Neural cell (in vitro differentiated cells): ENCODE results near the gene LZTR1. TPM values are rescaled to one million over a fixed set of nuclear protein-coding genes. Genes with fewer than 3 reads are reported as not detected.

Experiments
- H2AFZ ChIP-seq: fragments of 200-600, 300-800 bp; sonication (generic), shearing (Covaris generic); 2 replicates; pipeline ENCODE4 v1.6.0; 2014; ENCODE audit warnings: low read depth, mild to moderate bottlenecking, antibody characterized with exemption, low read length, moderate library complexity
- H3F3A ChIP-seq: fragments of 200-600 bp; shearing (Covaris generic); 2 replicates; pipeline ENCODE4 v1.6.1; 2016; ENCODE audit warnings: mild to moderate bottlenecking, moderate library complexity, mixed read lengths, antibody characterized with exemption, low read length; ENCODE audit not compliant: insufficient read depth, poor library complexity, severe bottlenecking
- H3K27ac ChIP-seq: fragments of 200-600, 300-800 bp; sonication (generic), shearing (Covaris generic); 2 replicates; pipeline ENCODE4 v1.5.1; 2014; ENCODE audit warnings: mild to moderate bottlenecking, low read length, moderate library complexity
- H3K27me3 ChIP-seq: fragments of 300-800, 200-600 bp; sonication (generic), shearing (Covaris generic); 2 replicates; pipeline ENCODE4 v1.6.0; 2014; ENCODE audit warnings: mild to moderate bottlenecking, low read depth, low read length, moderate library complexity; ENCODE audit not compliant: insufficient read depth
- H3K36me3 ChIP-seq: fragments of 300-800, 200-600 bp; sonication (generic), shearing (Covaris generic); 2 replicates; pipeline ENCODE4 v1.5.1; 2014; ENCODE audit warnings: mild to moderate bottlenecking, antibody characterized with exemption, low read length, moderate library complexity; ENCODE audit not compliant: insufficient read depth
- H3K4me2 ChIP-seq: fragments of 300-800, 200-600 bp; sonication (generic), shearing (Covaris generic); 2 replicates; pipeline ENCODE4 v1.6.0; 2014; ENCODE audit warnings: mild to moderate bottlenecking, low read length
- H3K4me3 ChIP-seq: fragments of 300-800, 200-600 bp; sonication (generic), shearing (Covaris generic); 2 replicates; pipeline ENCODE4 v1.5.1; 2014; ENCODE audit warnings: mild to moderate bottlenecking, low read length, moderate library complexity
- H3K79me2 ChIP-seq: fragments of 200-600 bp; shearing (Covaris generic); replicated peaks from 2 replicates; pipeline ENCODE4 v1.6.0; 2014; ENCODE audit warnings: mild to moderate bottlenecking, low read length, moderate library complexity; ENCODE audit not compliant: insufficient read depth
- H3K9ac ChIP-seq: fragments of 300-800, 200-600 bp; sonication (generic), shearing (Covaris generic); 2 replicates; pipeline ENCODE4 v1.6.1; 2016; ENCODE audit warnings: mild to moderate bottlenecking, low read length, mixed read lengths
- H3K9me2 ChIP-seq: fragments of 200-600 bp; shearing (Covaris generic); 2 replicates; pipeline ENCODE4 v1.6.1; 2016; ENCODE audit warnings: mild to moderate bottlenecking, low read length, mixed read lengths; ENCODE audit not compliant: insufficient read depth
- H3K9me3 ChIP-seq: fragments of 200-600, 300-800 bp; sonication (generic), shearing (Covaris generic); 2 replicates; pipeline ENCODE4 v1.6.1; 2016; ENCODE audit warnings: mild to moderate bottlenecking, mixed run types, low read length, moderate library complexity, mixed read lengths
- H4K20me1 ChIP-seq: fragments of 200-600 bp; shearing (Covaris generic); 2 replicates; pipeline ENCODE4 v1.6.1; 2016; ENCODE audit warnings: mild to moderate bottlenecking, mixed run types; ENCODE audit not compliant: insufficient read depth
- EP300 ChIP-seq: fragments of 450-650 bp; conservative IDR thresholded peaks from 2 replicates; pipeline ENCODE4 v1.6.1; 2014; ENCODE audit warnings: antibody characterized with exemption, mild to moderate bottlenecking, moderate library complexity; ENCODE audit not compliant: poor library complexity, severe bottlenecking
- EZH2 ChIP-seq: fragments of 200-600, 300-800 bp; shearing (Covaris generic), sonication (generic); IDR thresholded peaks from 2 replicates; pipeline ENCODE4 v1.6.1; 2014; ENCODE audit warnings: antibody characterized with exemption, low read length, borderline replicate concordance, mild to moderate bottlenecking; ENCODE audit not compliant: insufficient read depth, poor library complexity, severe bottlenecking
- MXI1 ChIP-seq: fragments of 450-650 bp; conservative IDR thresholded peaks from 2 replicates; pipeline ENCODE4 v1.6.1; 2014; ENCODE audit warnings: antibody characterized with exemption, mild to moderate bottlenecking; ENCODE audit not compliant: poor library complexity, severe bottlenecking
- POLR2AphosphoS5 ChIP-seq: IDR thresholded peaks from 2 replicates; pipeline ENCODE4 v1.6.1; 2012
- RAD21 ChIP-seq: fragments of 450-650 bp; conservative IDR thresholded peaks from 2 replicates; pipeline ENCODE4 v1.6.1; 2014; ENCODE audit warnings: antibody characterized with exemption, mild to moderate bottlenecking, moderate library complexity
- SMC3 ChIP-seq: fragments of 450-650 bp; conservative IDR thresholded peaks from 2 replicates; pipeline ENCODE4 v1.6.1; 2014; ENCODE audit warnings: antibody characterized with exemption, mild to moderate bottlenecking, moderate library complexity; ENCODE audit not compliant: poor library complexity
- TAF1 ChIP-seq: IDR thresholded peaks from 2 replicates; pipeline ENCODE4 v1.6.1; 2012; ENCODE audit warnings: low read depth
- polyA plus RNA-seq: library from polyadenylated mRNA; depleted of rRNA; stranded (reverse); fragments of >200 nt; gene quantifications from 2 replicates; pipeline ENCODE4 v1.2.3, GENCODE V29; 2014
- TF ChIP-seq, protein P1 (sequence below): IDR thresholded peaks from 2 replicates; pipeline ENCODE4 v1.6.1; 2012; ENCODE audit warnings: borderline replicate concordance
- TF ChIP-seq, protein P2 (sequence below): fragments of 450-650 bp; IDR thresholded peaks from 2 replicates; pipeline ENCODE4 v1.5.1; 2014; ENCODE audit warnings: antibody characterized with exemption, mild to moderate bottlenecking, moderate library complexity; ENCODE audit not compliant: poor library complexity, severe bottlenecking

Gene LZTR1
- polyA plus RNA-seq, 1 donor from 2014 or later = 114 TPM

DNA sequence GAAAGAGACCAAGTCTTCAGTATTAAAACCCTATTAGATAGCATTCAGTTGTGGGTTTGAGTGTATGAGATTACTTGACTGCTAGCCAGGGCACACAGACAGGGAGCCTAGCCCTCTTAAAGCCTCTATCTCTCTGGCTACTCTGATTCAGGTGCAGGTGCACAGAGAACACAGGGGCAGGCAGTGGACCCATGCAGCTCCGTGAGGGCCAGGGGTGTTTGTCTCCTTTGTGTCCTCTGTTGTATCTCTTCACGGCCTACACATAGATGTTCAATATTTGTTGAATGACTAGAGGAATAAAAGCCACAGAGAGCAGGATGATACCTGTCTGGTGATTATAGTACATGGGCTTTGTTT is 36.5 kb upstream of the LZTR1 start:
- Histone ChIP-seq H3K27ac (no peak overlapping the region), H2AFZ (no peak overlapping the region), H3K36me3 (peaks cover 4% of the 10 kb centered on the region), H3K4me2 (no peak overlapping the region), H3K4me3 (no peak overlapping the region), H4K20me1 (peaks cover 7% of the 10 kb centered on the region), H3K9ac (no peak overlapping the region), H3K9me3 (no peaks in the 10 kb centered on the region), H3K27me3 (no peaks in the 10 kb centered on the region), H3F3A (no peaks in the 10 kb centered on the region), H3K79me2 (peaks cover 76% of the 10 kb centered on the region), H3K9me2 (no peaks in the 10 kb centered on the region)
- TF ChIP-seq EP300 (no peak), TAF1 (no peak), EZH2 (no peak), RAD21 (no peak)

DNA sequence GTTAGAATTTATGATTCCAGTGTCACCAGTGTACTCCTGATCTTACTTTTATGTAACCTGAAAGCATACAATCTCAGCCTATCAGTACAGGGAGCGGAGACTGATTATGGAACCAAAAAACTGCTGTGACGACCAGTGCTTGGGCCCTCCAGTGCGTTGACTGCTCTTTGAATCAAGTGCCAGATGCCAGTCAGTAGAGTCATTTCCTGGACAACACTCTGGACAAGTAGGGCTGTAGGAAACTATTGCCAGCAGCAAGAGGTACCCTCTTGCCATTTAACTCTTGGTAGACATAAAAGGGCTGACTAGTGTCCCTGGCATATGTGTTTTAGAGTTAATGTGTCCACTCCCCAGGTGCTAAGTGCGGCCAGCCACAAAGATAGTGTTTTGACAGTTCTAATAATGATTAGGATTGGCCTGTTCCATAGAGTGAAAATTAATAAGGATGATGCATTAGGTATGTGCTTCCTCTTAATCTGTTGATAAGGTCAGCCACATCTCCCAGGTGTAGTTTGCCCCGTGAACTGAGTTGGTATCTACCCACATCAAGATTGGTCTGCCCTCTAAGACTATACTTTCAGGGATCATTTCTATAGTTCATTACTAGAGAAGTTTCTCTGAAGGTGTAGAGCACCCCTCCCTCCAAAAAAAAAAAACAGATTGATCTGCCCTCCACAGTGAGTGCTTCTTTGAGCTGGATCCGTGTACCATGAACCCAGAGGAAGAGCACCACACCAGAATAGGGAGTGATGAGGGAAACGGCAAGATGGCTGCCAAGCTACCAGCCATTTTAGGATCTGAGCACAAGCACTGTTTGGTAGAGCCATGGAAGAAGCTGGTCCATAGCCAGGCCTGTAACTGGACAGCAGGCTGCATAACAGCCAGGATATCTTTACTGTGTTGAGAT is 35.8 kb upstream of the LZTR1 start:
- TF ChIP-seq EP300 = no peak
- no peak for TF ChIP-seq SMC3
- no peak for TF ChIP-seq MXI1
- no peak for TF ChIP-seq POLR2AphosphoS5
- H2AFZ ChIP-seq = no peak overlapping the region
- H3K27me3 ChIP-seq = no peaks in the 10 kb centered on the region
- peaks cover 69% of the 10 kb centered on the region for H3K79me2 ChIP-seq
- no peak overlapping the region for H3K9ac ChIP-seq
- no peak overlapping the region for H3K27ac ChIP-seq
- no peak overlapping the region for H3K4me2 ChIP-seq
- H3F3A ChIP-seq = no peaks in the 10 kb centered on the region
- no peaks in the 10 kb centered on the region for H3K9me2 ChIP-seq
- H4K20me1 ChIP-seq = no peaks in the 10 kb centered on the region
- peaks cover 10% of the 10 kb centered on the region for H3K36me3 ChIP-seq
- no peaks in the 10 kb centered on the region for H3K9me3 ChIP-seq
- H3K4me3 ChIP-seq = no peak overlapping the region

DNA sequence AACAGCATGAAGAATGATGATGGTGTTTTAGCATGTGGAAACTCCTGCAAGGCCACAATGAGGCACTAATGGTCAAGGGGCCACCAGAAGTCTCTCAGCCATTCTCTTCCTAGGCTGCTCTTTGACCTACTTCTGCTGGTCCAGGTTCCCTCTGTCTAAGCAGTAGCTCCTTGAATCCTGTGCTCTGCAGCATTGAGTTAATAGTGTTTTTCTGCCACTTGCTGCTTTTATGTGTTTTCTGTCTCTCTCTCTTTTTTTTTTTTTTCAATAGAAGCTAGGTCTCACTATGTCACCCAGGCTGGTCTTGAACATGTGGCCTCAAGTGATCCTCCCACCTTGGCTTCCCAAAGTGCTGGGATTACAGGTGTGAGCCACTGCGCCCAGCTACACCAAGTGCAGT is 35.1 kb upstream of the LZTR1 start:
- Histone ChIP-seq H3K9me2 (no peaks in the 10 kb centered on the region), H3K27me3 (no peaks in the 10 kb centered on the region), H4K20me1 (no peaks in the 10 kb centered on the region), H3K4me2 (no peak overlapping the region), H3K79me2 (peaks cover 64% of the 10 kb centered on the region), H3F3A (no peaks in the 10 kb centered on the region), H3K4me3 (no peak overlapping the region), H3K9me3 (no peaks in the 10 kb centered on the region), H2AFZ (no peak overlapping the region), H3K9ac (no peak overlapping the region), H3K27ac (no peak overlapping the region), H3K36me3 (peaks cover 14% of the 10 kb centered on the region)
- no peak for TF ChIP-seq RAD21
- TF ChIP-seq MXI1 = no peak
- TF ChIP-seq EZH2 = no peak
- TF ChIP-seq, protein P1, sequence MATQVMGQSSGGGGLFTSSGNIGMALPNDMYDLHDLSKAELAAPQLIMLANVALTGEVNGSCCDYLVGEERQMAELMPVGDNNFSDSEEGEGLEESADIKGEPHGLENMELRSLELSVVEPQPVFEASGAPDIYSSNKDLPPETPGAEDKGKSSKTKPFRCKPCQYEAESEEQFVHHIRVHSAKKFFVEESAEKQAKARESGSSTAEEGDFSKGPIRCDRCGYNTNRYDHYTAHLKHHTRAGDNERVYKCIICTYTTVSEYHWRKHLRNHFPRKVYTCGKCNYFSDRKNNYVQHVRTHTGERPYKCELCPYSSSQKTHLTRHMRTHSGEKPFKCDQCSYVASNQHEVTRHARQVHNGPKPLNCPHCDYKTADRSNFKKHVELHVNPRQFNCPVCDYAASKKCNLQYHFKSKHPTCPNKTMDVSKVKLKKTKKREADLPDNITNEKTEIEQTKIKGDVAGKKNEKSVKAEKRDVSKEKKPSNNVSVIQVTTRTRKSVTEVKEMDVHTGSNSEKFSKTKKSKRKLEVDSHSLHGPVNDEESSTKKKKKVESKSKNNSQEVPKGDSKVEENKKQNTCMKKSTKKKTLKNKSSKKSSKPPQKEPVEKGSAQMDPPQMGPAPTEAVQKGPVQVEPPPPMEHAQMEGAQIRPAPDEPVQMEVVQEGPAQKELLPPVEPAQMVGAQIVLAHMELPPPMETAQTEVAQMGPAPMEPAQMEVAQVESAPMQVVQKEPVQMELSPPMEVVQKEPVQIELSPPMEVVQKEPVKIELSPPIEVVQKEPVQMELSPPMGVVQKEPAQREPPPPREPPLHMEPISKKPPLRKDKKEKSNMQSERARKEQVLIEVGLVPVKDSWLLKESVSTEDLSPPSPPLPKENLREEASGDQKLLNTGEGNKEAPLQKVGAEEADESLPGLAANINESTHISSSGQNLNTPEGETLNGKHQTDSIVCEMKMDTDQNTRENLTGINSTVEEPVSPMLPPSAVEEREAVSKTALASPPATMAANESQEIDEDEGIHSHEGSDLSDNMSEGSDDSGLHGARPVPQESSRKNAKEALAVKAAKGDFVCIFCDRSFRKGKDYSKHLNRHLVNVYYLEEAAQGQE = no peak
- no peak for TF ChIP-seq TAF1
- no peak for TF ChIP-seq POLR2AphosphoS5
- no peak for TF ChIP-seq SMC3
- TF ChIP-seq, protein P2, sequence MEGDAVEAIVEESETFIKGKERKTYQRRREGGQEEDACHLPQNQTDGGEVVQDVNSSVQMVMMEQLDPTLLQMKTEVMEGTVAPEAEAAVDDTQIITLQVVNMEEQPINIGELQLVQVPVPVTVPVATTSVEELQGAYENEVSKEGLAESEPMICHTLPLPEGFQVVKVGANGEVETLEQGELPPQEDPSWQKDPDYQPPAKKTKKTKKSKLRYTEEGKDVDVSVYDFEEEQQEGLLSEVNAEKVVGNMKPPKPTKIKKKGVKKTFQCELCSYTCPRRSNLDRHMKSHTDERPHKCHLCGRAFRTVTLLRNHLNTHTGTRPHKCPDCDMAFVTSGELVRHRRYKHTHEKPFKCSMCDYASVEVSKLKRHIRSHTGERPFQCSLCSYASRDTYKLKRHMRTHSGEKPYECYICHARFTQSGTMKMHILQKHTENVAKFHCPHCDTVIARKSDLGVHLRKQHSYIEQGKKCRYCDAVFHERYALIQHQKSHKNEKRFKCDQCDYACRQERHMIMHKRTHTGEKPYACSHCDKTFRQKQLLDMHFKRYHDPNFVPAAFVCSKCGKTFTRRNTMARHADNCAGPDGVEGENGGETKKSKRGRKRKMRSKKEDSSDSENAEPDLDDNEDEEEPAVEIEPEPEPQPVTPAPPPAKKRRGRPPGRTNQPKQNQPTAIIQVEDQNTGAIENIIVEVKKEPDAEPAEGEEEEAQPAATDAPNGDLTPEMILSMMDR = no peak
- no peak for TF ChIP-seq EP300
